A673 (cell line): ENCODE results near the gene SPEG.

Experiments
- EZH2 ChIP-seq: fragments of 200-600 bp; sonication (generic); IDR thresholded peaks from 2 replicates; pipeline ENCODE4 v1.6.1; 2017; ENCODE audit warnings: borderline replicate concordance, low read depth, mild to moderate bottlenecking, mixed read lengths, antibody characterized with exemption, low read length; ENCODE audit not compliant: poor library complexity, severe bottlenecking
- TF ChIP-seq, protein P1 (sequence below): fragments of 300-800, 200-600 bp; sonication (generic); conservative IDR thresholded peaks from 2 replicates; pipeline ENCODE4 v1.5.1; 2017; ENCODE audit warnings: low read depth, mild to moderate bottlenecking, antibody characterized with exemption, low read length, moderate library complexity, mixed read lengths

DNA sequence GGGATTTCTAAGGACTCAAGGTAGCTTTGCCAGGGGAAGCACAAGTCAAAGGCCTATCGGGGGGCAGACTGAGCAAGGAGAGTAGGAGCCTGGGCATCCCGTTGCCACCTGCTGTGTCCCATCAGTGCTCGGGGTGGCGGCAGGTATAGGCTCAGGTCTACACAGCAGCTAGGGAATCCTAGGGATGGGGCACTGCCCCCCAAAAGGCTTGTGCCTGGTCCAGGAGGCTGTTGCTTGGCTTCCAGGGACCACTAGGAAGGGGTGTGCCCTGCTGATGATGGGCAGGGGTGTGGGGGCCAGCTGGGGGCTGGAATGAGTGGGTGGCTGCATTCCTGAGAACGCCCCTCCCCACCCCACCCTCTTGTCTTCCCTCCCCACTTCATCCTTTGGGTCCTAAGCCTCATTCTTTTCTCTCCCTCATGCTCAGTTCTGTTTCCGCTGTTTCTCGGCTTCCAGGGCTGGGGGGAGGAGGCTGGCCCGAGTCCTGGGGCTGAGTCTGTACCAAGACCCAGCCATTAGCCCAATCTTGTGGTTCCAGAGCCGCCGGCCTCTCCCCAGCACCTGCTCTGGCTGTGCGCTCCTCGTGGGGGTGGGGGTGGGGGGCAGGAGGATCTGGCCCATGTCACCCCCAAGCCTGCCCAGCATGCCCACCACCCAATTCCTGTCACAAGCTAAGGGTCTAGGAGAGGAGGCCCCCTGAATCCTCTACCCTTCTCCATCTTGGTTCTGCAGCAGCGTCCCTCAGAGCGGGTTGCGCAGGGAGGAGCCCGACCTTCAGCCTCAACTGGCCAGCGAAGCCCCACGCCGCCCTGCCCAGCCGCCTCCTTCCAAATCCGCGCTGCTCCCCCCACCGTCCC, 12.8 kb downstream of the SPEG start:
- TF ChIP-seq, protein P1, sequence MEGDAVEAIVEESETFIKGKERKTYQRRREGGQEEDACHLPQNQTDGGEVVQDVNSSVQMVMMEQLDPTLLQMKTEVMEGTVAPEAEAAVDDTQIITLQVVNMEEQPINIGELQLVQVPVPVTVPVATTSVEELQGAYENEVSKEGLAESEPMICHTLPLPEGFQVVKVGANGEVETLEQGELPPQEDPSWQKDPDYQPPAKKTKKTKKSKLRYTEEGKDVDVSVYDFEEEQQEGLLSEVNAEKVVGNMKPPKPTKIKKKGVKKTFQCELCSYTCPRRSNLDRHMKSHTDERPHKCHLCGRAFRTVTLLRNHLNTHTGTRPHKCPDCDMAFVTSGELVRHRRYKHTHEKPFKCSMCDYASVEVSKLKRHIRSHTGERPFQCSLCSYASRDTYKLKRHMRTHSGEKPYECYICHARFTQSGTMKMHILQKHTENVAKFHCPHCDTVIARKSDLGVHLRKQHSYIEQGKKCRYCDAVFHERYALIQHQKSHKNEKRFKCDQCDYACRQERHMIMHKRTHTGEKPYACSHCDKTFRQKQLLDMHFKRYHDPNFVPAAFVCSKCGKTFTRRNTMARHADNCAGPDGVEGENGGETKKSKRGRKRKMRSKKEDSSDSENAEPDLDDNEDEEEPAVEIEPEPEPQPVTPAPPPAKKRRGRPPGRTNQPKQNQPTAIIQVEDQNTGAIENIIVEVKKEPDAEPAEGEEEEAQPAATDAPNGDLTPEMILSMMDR, result no peak
- TF ChIP-seq EZH2, result no peak
